COLO829 (cell line): ENCODE results near the gene FZD7.

Source experiments
- DNase-seq: peaks from one replicate; pipeline ENCODE4 v3.0.0; 2012; ENCODE audit warnings: low spot score

The FZD7 gene

DNA sequence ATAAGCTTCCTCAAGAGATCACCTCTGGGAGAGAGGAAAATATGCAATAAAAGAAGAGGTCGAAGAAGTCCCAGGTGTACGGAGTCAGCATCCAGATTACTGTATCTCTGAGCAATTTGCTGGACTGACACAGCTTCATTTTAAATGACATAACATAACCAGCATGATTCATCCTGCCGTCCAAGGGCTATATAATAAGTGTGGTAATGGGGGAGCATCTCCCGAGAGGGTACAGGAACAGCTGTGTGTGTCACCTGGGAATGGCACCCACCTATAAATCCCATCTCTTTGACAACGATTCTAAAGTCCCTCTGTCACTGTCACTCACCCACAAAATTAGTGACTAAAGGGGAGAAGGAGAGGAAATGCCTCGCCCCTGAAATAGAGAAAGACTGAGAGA lies 19.3 kb upstream of the FZD7 start:
- DNase-seq = no peak

DNA sequence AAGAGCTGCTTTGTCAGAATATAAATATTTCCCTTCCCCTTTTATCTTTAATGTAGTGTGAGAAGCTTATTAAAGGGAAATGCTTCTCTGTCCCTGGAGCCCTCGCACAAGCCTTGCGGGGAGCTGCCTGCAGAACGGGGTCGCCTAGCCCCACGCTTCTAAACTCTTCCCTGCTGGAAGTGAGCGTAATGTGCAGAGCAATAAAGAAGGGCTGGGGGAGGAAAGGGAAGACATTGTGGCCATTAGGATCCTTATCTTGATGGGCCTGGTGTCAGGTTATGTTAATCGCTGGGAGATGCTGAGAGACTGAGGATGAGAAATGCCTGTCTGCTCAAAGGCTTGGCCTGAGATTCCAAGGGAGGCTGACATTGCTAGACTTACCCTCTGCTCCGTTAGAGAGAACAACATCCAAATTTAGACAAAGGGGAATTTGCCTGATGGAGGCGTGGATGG lies 18.9 kb upstream of the FZD7 start:
- DNase-seq = no peak

DNA sequence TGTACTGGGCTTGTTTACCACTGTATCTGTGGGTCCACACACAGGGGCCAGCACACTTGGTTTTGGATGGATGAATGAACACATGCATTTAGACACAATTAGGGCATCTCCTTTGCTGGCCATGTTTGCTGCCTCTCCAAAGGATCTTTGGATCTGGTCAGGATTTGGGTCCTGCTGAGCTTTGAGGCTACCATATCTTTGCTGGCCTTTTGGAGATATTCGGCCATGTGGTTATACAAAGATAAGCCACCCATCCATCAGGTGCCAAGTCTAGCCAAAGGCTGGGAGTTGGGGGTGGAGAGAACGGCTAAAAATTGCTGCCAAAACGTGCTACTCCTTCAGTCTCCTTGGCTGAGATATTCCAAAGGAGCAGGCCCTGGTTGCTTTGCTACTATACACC lies 18.2 kb upstream of the FZD7 start:
- no peak for DNase-seq

DNA sequence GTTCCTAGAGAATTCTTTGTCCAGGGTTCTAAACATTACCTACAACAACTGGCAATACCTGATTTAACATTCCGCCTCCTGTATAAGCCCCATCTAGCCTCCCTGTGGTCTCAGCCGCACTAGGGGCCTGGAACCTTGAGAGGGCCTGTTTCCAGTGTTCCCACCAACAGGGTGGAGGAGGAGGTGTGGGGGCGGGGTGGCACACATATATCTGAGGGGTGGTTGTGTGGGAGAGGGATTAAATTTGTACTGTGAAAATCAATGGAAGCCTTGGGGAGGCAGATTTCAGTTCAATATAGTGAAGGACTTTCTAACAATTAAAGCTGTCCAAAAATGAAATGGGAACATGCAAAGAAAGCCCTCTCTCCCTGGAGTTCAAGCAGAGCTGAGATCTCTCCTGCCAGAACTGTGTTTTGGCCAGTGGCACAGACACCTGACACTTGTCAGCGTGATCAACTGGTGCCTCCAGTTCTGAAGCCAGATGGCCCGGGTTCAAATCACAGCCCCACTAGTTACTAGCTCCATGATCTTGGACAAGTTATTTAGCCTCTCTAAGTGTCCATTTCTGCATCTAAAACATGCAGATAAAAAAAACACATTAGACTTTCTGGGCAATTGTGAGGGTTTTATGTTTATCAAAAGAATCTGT lies 17.0 kb upstream of the FZD7 start:
- DNase-seq = no peak

DNA sequence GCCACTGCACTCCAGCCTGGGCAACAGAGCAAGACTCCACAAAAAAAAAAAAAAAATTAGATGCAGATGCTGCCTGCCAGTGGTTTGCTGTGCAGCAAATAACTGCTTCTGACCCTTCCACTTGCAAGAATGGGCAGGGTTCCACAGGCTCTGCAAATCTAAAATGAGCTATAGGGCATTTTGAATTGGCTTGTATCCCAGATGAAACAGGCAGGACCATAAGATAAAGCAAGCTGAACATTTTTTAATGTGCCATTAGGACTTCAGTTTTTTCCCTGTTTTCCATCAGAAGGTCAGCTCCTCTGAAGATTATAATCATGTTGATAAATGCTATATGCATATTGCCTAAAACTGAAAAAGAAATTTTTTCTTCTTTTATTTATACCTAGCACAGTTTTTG lies 15.7 kb upstream of the FZD7 start:
- no peak for DNase-seq

DNA sequence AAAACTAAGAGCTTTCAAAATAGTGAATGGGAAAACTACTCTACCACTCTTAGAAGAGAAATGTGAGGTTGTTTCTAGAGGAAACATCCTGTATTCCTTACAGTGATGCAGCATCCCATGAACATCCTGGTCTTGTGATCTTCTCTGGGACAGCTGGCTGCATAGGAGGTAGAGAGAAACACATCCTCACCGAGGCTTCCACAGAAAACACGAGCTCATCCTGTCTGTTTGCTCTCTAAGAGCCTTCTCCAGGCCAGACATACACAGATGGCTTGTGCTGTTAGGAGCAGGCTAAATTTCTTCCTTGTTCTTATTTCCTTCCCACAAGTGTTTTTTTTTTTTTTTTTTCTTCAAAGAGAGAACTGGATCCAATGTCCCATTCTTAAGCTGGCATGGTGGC lies 14.7 kb upstream of the FZD7 start:
- DNase-seq = no peak

DNA sequence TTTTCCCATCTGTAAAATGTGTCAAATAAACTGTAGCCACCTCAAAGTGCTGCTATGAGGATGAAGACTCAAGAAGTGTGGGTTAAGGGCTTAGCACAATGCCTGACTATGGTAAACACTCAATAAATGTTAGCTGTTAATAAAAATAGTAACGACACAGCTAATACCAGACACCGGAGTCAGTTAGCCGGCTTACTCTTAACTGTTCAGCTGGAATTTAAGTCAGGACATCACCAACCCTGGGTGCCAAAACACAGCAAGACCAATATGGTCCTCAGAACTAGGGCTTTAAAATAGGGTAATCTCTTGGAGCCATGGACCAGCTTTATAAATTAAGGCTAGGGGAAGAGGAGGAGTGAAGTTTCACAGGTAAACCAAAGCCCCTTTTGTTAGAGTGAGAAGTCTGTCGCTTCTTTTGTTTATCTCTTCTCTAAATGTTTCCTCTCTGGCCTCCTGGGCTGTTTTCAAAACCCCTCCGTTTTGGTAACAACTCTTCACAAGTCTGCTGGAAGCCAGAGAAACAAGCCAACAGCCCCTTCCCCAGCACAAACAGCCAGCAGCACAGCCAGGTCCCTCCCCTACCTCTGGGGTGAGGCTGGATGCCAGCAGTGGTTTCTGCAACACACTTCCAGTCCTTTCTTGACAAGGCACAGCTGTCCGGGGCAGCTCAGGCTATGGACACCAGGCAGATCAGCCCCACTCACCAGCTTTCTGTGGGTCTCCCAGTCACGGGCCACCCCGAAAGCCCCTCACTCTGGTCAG lies 13.8 kb upstream of the FZD7 start:
- no peak for DNase-seq

DNA sequence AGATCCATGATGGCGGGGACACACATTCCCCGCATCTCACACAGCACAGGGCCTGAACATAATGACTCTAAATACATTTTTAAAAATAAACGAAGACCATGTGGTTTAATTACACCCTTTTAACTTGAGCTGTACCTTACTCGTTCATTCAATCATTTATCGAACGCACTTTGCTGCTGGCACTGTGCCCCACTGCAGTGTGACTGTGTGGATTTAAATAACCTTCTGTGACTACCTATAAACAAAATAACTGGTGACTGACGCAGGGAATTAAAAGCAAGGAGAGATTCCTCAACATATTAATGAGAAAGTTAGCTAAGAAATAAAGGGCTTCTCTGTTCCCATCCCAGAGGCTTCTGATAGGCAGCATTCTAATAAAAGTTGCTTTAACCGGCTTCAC lies 10.9 kb upstream of the FZD7 start:
- no peak for DNase-seq

DNA sequence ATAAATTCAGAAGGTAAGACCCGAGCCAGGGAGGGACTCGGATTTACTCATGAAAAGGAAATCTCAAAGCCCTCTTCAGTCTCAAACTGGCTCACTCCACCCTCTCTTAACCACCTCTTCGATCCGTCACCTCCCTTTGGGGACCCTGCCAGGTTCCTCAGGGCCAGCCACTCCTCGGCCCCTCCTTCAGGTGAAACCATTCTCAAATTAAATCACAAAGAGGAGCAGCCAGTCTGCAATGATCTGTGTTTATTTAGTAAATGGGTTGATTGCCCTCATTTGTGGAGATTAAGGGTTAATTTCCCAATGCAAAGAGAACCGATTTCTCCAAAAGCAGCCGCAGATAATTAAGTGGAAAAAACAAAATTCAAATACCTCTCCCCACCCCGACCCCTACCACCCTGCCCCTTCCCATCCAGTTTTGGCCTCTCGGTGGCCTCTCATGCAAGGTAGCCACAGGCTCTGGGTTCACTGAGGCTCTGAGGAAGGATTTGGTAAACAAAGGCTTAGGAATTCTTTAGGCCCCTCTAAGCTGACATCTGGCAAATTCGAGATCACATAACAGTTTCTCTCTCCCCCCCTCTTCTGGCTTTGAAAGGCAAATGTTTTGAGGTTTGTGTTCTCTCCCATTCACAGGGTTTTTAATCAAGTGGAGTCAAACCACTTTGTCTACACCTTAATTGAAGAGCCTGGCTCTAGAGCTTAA lies 10.3 kb upstream of the FZD7 start:
- no peak for DNase-seq

DNA sequence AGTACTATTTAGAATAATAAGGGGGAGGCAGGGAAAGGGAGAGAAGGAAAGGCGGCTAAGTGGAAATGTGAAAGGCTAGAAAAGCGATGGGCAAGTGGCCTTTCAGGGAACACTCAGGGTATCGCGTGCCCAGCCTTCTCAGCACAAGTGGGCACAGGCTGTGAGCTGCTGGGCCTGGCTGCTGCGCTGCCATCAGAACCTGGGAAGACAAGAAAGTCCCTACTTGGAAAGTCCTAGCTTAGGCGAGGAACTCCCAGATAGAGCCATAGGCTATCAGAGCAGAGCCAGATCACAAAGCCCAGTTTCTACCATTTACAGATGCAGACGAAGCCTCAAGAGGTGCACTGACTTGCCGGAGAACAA lies 9.8 kb upstream of the FZD7 start:
- DNase-seq = no peak

DNA sequence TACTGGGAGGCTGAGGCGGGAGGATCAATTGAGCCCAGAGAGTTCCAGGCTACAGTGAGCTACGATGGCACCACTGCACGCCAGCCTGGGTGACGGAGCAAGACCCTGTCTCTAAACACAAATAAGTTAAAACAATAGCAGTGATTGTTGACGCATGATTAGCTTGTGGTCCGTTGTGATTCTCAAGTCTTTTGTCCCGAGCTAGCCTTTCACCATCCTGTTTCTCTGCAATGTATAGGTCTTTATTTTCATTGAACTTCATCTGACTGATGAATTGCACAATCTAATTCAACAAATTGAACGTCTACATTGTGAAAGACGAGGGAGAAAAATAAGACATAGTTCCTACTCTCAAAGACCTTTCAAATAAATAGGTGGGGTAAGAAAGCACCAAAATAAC lies 8.8 kb upstream of the FZD7 start:
- DNase-seq = no peak

DNA sequence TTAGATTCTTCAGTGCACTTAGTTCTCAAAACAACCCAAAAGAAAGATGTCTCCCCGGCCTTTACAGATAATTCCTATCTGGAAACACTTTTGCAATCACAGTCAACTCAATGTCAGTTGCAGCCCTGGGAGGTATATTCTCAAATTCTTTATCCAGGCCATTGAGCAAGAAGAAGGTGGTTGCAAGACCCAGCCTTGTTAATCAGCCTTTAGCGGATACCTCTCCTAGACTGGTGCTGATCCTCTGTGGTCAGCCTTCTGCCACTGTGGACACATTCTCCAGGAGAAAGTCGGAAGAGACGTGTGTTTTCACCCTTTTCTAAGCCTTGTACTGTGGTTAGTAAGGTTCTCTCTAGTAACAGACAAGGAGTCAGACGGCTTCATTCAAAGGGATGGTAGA lies 7.8 kb upstream of the FZD7 start:
- DNase-seq = no peak

DNA sequence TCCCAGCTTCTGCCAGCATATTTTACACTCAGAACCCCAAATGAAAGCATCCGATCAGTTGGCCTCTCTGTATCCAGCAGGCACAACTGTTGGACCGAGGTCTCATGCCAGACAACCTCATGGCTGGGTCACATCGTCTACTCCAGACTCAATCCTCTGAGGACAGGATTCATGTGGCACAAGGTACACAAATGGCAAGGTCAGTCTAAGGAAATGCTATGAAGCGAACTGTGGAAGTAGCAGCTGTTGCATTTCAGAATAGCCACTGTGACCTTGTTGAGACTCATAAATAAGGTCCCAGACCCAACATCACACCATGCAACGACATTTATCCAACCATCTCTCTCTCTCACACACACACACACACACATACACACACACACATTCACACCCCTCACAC lies 7.1 kb upstream of the FZD7 start:
- no peak for DNase-seq

DNA sequence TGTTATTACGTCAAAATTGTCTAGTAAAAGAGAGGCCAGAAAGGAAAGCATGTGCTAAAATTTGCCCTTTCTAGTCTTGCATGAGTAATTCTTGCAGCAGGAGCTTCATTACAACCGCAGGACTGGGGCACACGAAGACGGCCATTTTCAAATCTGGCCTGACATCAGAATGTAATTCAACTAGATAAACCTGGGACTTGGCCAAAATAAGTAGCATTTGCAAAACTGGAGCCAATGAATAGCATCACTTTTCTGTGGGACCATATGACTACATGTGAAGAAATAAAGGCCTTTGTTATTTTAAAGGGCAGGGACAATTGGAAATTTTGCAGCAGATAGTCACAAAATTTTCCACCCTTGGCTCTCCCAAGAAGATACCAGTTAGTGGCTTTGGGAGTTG lies 3.0 kb upstream of the FZD7 start:
- DNase-seq = no peak

DNA sequence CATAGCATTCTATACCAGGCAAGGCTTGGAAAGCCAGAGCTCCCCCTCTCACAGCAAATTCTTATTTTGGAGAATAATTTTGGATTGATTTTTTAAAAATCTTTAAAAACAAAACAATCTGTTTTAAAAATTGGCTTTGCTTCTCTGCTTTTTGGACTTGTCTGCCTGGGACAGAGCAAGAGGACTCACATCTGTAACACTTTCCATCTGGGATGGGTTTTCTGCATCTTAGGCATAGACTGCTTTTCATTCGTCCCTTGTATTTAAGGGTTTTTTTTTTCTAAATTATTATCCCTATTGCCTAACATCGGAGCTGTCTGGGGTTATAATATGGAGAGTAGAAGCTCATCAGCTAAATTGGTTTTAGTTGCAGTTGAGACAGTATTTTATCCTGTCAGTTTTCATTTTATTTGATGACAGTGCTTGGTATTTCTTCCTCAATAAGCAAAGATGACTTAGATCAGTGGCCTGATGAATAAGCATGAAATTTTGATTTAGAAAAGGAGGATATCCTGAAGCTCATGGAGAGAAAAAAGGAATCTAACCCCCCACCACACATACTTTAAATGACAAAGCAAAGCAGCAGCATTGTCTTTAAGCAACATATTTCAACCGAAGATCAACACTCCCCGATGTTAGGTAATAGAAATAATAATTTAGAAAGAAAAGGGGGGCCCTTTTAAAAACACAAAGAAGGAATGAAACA lies 2.3 kb upstream of the FZD7 start:
- DNase-seq = no peak

DNA sequence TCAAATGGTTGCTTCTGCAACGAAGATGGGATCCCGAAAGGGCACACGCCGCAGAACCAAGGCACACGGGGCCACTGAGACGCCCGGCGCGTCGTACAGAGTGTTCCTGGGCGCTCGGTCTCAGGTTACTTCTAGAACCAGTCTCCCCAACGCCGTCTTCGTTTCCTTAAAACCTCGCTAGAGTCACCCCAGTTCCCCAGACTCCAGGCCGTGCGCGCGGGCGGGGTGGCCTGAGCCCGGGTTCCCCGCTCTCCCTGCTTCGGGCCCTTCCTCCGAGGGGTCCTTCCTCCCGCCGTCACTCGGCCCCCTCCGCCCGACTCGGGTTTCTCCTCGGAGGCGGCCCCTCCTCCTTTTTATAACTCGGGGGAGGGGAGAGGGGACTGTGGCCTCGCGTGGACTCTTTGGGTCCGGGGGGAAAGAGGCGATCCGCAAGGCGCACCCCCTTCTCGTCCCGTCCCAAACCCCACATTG lies 774 bp upstream of the FZD7 start:
- no peak for DNase-seq

DNA sequence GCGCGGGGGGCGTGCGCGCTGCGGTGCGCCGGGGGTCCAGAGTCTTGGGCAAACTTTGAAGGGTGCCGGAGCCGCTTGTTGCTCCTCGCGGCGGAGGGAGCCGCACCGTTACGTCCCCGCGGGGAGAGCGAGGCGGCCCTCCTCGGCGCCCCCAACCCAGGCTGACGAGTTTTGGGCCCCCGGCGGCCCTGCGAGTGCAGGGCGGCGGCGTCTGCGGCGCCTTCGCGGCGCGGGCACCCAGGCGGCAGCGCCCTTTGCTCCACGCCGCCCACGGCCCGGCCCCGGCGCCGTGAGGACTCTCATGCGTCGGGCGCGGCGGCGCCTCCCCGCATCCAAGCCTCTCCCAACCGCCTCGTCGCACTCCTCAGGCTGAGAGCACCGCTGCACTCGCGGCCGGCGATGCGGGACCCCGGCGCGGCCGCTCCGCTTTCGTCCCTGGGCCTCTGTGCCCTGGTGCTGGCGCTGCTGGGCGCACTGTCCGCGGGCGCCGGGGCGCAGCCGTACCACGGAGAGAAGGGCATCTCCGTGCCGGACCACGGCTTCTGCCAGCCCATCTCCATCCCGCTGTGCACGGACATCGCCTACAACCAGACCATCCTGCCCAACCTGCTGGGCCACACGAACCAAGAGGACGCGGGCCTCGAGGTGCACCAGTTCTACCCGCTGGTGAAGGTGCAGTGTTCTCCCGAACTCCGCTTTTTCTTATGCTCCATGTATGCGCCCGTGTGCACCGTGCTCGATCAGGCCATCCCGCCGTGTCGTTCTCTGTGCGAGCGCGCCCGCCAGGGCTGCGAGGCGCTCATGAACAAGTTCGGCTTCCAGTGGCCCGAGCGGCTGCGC lies 814 bp downstream of the FZD7 start:
- DNase-seq = no peak

DNA sequence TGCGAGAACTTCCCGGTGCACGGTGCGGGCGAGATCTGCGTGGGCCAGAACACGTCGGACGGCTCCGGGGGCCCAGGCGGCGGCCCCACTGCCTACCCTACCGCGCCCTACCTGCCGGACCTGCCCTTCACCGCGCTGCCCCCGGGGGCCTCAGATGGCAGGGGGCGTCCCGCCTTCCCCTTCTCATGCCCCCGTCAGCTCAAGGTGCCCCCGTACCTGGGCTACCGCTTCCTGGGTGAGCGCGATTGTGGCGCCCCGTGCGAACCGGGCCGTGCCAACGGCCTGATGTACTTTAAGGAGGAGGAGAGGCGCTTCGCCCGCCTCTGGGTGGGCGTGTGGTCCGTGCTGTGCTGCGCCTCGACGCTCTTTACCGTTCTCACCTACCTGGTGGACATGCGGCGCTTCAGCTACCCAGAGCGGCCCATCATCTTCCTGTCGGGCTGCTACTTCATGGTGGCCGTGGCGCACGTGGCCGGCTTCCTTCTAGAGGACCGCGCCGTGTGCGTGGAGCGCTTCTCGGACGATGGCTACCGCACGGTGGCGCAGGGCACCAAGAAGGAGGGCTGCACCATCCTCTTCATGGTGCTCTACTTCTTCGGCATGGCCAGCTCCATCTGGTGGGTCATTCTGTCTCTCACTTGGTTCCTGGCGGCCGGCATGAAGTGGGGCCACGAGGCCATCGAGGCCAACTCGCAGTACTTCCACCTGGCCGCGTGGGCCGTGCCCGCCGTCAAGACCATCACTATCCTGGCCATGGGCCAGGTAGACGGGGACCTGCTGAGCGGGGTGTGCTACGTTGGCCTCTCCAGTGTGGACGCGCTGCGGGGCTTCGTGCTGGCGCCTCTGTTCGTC lies 1.7 kb downstream of the FZD7 start:
- no peak for DNase-seq

DNA sequence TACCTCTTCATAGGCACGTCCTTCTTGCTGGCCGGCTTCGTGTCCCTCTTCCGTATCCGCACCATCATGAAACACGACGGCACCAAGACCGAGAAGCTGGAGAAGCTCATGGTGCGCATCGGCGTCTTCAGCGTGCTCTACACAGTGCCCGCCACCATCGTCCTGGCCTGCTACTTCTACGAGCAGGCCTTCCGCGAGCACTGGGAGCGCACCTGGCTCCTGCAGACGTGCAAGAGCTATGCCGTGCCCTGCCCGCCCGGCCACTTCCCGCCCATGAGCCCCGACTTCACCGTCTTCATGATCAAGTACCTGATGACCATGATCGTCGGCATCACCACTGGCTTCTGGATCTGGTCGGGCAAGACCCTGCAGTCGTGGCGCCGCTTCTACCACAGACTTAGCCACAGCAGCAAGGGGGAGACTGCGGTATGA lies 2.3 kb downstream of the FZD7 start:
- DNase-seq = no peak

DNA sequence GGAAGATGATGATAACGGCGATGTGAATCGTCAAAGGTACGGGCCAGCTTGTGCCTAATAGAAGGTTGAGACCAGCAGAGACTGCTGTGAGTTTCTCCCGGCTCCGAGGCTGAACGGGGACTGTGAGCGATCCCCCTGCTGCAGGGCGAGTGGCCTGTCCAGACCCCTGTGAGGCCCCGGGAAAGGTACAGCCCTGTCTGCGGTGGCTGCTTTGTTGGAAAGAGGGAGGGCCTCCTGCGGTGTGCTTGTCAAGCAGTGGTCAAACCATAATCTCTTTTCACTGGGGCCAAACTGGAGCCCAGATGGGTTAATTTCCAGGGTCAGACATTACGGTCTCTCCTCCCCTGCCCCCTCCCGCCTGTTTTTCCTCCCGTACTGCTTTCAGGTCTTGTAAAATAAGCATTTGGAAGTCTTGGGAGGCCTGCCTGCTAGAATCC lies 3.0 kb downstream of the FZD7 start:
- DNase-seq = no peak

DNA sequence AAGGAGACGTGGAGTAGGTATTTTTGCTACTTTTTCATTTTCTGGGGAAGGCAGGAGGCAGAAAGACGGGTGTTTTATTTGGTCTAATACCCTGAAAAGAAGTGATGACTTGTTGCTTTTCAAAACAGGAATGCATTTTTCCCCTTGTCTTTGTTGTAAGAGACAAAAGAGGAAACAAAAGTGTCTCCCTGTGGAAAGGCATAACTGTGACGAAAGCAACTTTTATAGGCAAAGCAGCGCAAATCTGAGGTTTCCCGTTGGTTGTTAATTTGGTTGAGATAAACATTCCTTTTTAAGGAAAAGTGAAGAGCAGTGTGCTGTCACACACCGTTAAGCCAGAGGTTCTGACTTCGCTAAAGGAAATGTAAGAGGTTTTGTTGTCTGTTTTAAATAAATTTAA lies 3.4 kb downstream of the FZD7 start:
- no peak for DNase-seq
